ENCODE data around the gene ESR1.
"Not testable (repeated sequence)": the region's sequence is repeated elsewhere in the genome, so short reads cannot be mapped to it uniquely, and the experiment has no call there.

GRCh38 chr6:152026744-152027143 is 219.3 kb downstream of the ESR1 start:
- TF ChIP-seq EZH2 (IDR thresholded peaks at IDR 0.05; ENCODE audit: insufficient read depth, poor library complexity, severe bottlenecking); EZH2phosphoT487 (IDR thresholded peaks at IDR 0.05; ENCODE audit: insufficient read depth, low read depth): not testable (repeated sequence)
